Measurements from ENCODE around the gene MORN4.

MORN4 gene

DNA sequence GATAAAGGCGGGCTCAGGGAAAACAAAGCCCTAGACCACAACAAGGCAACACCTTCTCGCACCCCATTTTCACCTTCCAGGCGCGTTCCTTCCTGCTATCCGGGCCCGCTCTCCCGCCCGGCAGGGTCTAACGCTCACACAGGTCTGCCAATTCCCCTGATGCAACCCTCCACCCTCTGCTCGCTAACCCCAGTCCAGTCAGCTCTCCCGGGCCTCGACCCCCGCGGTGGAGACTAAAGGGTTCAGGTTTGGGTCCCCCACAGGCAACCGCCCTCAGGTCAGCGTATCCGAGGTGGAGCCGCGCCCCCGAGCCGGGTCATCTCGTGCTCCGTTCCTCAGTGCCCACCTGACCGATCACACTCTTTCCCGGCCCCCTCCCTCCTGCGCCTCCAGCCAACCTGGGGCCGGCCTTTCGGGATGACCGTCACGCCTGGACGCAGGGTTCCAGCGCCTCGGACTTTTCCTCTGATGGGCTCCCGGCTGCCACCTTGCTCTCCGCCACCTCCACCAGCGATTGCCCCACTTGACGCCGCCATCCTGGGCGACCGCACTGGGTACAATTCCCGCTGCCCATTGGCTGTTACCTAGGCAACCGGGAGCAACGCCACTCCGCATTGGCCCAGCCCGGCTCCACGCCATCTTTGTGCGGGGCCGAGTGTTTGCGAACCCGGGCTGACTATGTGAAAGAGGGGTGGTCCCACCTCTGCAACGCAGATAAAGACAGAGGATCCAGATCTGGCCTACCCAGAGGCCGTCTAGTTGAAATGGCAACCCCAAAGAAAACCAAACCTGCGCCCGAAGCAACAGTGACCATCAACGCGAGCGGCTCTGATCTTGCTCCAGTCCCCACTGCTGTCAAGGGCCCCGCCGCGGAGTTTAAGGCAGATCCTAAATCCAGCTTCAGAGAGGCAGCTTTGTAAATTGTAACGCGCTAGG lies at the start of gene MORN4:
Gene MORN4 (minus strand): TSS at position 552 of the 936 bp plus-strand sequence. CDS start 13,847 bp downstream, outside the sequence.
- H3K4me3 ChIP-seq (ENCODE audit: low read length), result peak within 1 kb of the TSS; percentile 89
- no peak for TF ChIP-seq CTCF (conservative IDR thresholded peaks at IDR 0.05; ENCODE audit: low read depth, low read length)
- DNase-seq (ENCODE audit: low read depth), result peak; percentile 53

- peak overlapping the region; percentile 8 for H3K4me3 ChIP-seq (ENCODE audit: low read length)
- no peak for DNase-seq (ENCODE audit: low read depth)
- no peak for TF ChIP-seq CTCF (conservative IDR thresholded peaks at IDR 0.05; ENCODE audit: low read depth, low read length)
Measured at GRCh38 chr10:97682042-97682441, 48.7 kb upstream of the MORN4 start.

GRCh38 chr10:97679594-97679993 lies 46.3 kb upstream of the MORN4 start:
- no peak for TF ChIP-seq CTCF (conservative IDR thresholded peaks at IDR 0.05; ENCODE audit: low read depth, low read length)
- H3K4me3 ChIP-seq (ENCODE audit: low read length), result no peak overlapping the region
- no peak for DNase-seq (ENCODE audit: low read depth)

DNA sequence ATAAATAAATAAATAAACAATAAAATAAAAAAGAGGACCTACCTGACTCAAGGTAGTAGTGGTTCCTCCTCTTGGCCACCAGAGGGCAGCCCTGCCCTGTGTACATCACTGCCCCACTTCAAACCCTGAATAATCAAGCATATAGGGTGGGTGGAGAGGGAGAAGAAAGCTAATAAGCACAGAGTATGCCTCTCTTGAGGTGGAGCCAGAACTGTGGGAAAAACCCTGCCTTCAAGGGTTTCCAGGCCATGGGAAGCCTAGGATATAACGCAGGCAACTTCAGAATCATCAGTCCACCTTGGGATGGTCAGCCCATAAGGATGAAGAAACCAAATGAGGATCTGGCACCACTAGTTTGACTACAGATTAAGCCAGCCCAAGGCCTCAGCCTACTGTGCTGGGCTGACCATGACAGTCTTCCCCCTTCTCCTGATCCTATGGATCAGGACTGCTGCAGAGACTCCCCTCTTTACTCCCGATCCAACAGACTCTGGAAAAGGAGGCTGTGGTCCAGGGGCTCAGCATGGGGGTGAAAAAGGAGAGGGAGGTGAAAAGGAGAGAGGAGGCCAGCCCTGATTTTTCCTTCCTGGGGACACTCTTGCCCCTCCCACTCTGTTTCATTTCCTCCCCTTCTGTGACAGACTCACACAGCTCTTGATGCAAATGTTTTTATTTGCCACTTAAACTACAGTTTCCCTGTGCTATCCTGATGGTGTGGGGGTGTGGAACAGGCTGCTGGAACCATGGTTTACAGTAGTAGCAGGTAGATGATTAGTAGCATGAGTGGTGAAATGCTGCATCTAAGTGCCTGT lies 43.7 kb upstream of the MORN4 start:
- no peak for DNase-seq (ENCODE audit: low read depth)
- TF ChIP-seq CTCF (conservative IDR thresholded peaks at IDR 0.05; ENCODE audit: low read depth, low read length), result peak; percentile 88
- no peak overlapping the region for H3K4me3 ChIP-seq (ENCODE audit: low read length)

GRCh38 chr10:97675222-97675621 lies 41.9 kb upstream of the MORN4 start:
- no peak for TF ChIP-seq CTCF (conservative IDR thresholded peaks at IDR 0.05; ENCODE audit: low read depth, low read length)
- DNase-seq (ENCODE audit: low read depth), result no peak
- no peak overlapping the region for H3K4me3 ChIP-seq (ENCODE audit: low read length)

GRCh38 chr10:97673736-97674525 lies 40.6 kb upstream of the MORN4 start:
- TF ChIP-seq CTCF (conservative IDR thresholded peaks at IDR 0.05; ENCODE audit: low read depth, low read length), result no peak
- no peak for DNase-seq (ENCODE audit: low read depth)
- H3K4me3 ChIP-seq (ENCODE audit: low read length), result no peak overlapping the region

Measured in retinal pigment epithelial cell (primary cell).